Measurements from ENCODE around the gene ACY1. TPM values are rescaled to one million over a fixed set of nuclear protein-coding genes. Genes with fewer than 3 reads are reported as not detected.

The ACY1 gene
- total RNA-seq, 2 experiments from 2014 or later: 4.9 TPM

DNA sequence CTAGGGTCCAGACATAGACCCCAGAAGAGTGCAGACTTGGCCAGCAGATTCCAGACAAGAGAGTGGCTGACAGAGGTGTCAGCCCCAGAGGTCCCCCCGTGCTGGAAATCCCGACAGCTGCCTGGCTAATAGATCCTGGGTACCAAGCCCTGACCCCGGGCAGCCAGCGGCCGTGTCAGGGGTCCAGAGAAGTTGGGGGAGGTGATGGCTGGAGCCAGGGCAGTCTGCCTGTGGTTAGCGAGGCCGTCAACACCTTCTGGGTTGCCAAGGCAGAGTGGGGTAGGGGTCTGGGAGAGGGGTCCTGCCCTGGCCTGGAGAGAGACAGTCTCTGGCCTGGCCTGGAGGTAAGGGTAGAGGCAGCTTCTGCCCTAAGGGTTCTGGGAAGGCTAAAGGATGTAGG is 37.5 kb downstream of the ACY1 start:
- TF ChIP-seq CTCF (IDR thresholded peaks at IDR 0.05): no peak
- ATAC-seq (ENCODE audit: poor library complexity) (no peak), DNase-seq (no peak)
- ChIA-PET CTCF (no interaction called here), POLR2A (no interaction called here)
- Mint-ChIP-seq H3K9me3 (no peaks in the 10 kb centered on the region), H3K27me3 (no peaks in the 10 kb centered on the region), H3K36me3 (ENCODE audit: low read depth) (no peaks in the 10 kb centered on the region), H3K4me3 (no peak overlapping the region), H3K27ac (no peak overlapping the region), H3K4me1 (ENCODE audit: low read depth) (no peaks in the 10 kb centered on the region)
- Histone ChIP-seq H3K36me3 (ENCODE audit: insufficient read depth, low read length) (no peaks in the 10 kb centered on the region), H3K4me3 (ENCODE audit: low read length) (no peak overlapping the region), H3K9me3 (ENCODE audit: control insufficient read depth in 1 of 2, insufficient read depth in 1 of 2, low read length in 2 of 2) (no peaks in the 10 kb centered on the region), H3K4me1 (ENCODE audit: insufficient read depth, low read length) (peaks cover 4% of the 10 kb centered on the region), H3K27me3 (ENCODE audit: control insufficient read depth in 1 of 2, insufficient read depth in 2 of 2, low read length in 2 of 2) (no peaks in the 10 kb centered on the region), H3K27ac (ENCODE audit: low read depth in 1 of 2, low read length in 2 of 2) (no peak overlapping the region)
- intact Hi-C loops (cut with DNase I, micrococcal nuclease): no loop called here

GRCh38 chr3:52021489-52022268 is 38.3 kb downstream of the ACY1 start:
- no peak overlapping the region for H3K4me3 Mint-ChIP-seq
- POLR2A ChIA-PET: no interaction called here
- TF ChIP-seq CTCF (IDR thresholded peaks at IDR 0.05): no peak
- Histone ChIP-seq H3K9me3 (ENCODE audit: control insufficient read depth in 1 of 2, insufficient read depth in 1 of 2, low read length in 2 of 2) (no peaks in the 10 kb centered on the region), H3K27me3 (ENCODE audit: control insufficient read depth in 1 of 2, insufficient read depth in 2 of 2, low read length in 2 of 2) (no peaks in the 10 kb centered on the region), H3K4me1 (ENCODE audit: insufficient read depth, low read length) (peaks cover 4% of the 10 kb centered on the region), H3K4me3 (ENCODE audit: low read length) (no peak overlapping the region), H3K36me3 (ENCODE audit: insufficient read depth, low read length) (no peaks in the 10 kb centered on the region), H3K27ac (ENCODE audit: low read depth in 1 of 2, low read length in 2 of 2) (no peak overlapping the region)
- H3K27me3 Mint-ChIP-seq: no peaks in the 10 kb centered on the region
- no peaks in the 10 kb centered on the region for H3K9me3 Mint-ChIP-seq
- no peaks in the 10 kb centered on the region for H3K4me1 Mint-ChIP-seq (ENCODE audit: low read depth)
- intact Hi-C loops (cut with DNase I, micrococcal nuclease): no loop called here
- no peak for DNase-seq
- no peaks in the 10 kb centered on the region for H3K36me3 Mint-ChIP-seq (ENCODE audit: low read depth)
- ATAC-seq (ENCODE audit: poor library complexity): no peak
- CTCF ChIA-PET: no interaction called here
- H3K27ac Mint-ChIP-seq: no peak overlapping the region

DNA sequence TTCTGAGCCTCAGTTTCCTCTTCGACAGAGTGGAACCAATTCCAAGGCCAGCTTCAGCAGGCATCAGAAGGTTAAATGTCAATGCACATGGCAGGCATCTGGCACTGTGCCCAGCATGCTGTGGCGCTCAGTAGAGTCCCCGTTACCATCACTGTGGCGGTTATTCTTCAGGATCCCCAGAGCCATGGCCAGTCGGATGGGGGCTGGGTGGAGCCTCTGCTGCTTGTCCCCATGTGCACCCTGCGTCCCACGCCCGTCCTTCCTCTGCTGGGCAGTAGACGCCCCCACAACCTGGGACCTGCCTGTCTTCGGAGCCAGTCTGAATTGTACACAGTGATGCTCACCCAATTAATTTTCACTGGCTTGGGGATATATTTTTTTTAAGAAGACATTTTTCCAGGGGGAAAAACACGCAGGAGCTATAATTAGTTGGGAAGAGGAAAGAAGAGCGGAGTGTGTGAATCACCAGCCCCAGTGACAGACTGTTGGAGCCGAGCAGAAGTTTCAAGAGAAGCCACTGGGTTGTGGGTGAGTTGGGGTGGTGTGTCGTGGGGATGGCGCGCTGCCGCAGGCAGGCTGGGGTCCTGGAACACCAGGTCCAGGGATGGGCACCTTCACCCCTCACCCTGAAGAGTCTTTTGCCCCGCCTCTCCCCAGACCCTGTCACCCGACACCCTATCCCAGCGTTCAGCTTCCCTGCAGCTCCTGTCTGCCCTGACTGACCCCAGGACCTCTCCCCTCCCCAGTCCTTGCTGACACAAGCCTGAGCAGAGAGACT is 39.2 kb downstream of the ACY1 start:
- peaks cover 4% of the 10 kb centered on the region for H3K4me1 ChIP-seq (ENCODE audit: insufficient read depth, low read length)
- DNase-seq (no peak), ATAC-seq (ENCODE audit: poor library complexity) (no peak)
- no peaks in the 10 kb centered on the region for H3K4me1 Mint-ChIP-seq (ENCODE audit: low read depth)
- no peak for TF ChIP-seq CTCF (IDR thresholded peaks at IDR 0.05)
- intact Hi-C loops (cut with DNase I, micrococcal nuclease): no loop called here
- CTCF ChIA-PET: no interaction called here
- H3K36me3 Mint-ChIP-seq (ENCODE audit: low read depth): no peaks in the 10 kb centered on the region
- H3K27me3 ChIP-seq (ENCODE audit: control insufficient read depth in 1 of 2, insufficient read depth in 2 of 2, low read length in 2 of 2): no peaks in the 10 kb centered on the region
- no peak overlapping the region for H3K27ac ChIP-seq (ENCODE audit: low read depth in 1 of 2, low read length in 2 of 2)
- POLR2A ChIA-PET: no interaction called here
- H3K4me3 ChIP-seq (ENCODE audit: low read length): no peak overlapping the region
- H3K9me3 ChIP-seq (ENCODE audit: control insufficient read depth in 1 of 2, insufficient read depth in 1 of 2, low read length in 2 of 2): no peaks in the 10 kb centered on the region
- H3K9me3 Mint-ChIP-seq: no peaks in the 10 kb centered on the region
- H3K27me3 Mint-ChIP-seq: no peaks in the 10 kb centered on the region
- no peak overlapping the region for H3K4me3 Mint-ChIP-seq
- no peaks in the 10 kb centered on the region for H3K36me3 ChIP-seq (ENCODE audit: insufficient read depth, low read length)
- H3K27ac Mint-ChIP-seq: no peak overlapping the region
